OCI-LY1 (cell line): Measurements from ENCODE around the gene LRP5.

ENCODE experiments used
- H2AFZ ChIP-seq: fragments of 200-600 bp; sonication (generic), shearing (Covaris generic); 2 replicates; pipeline ENCODE4 v1.6.0; 2014; ENCODE audit warnings: antibody characterized with exemption, mild to moderate bottlenecking, low read length
- H3F3A ChIP-seq: fragments of 200-600 bp; sonication (generic), shearing (Covaris generic); 2 replicates; pipeline ENCODE4 v1.6.0; 2014; ENCODE audit warnings: mild to moderate bottlenecking, antibody characterized with exemption, low read length, moderate library complexity; ENCODE audit not compliant: insufficient read depth
- H3K27ac ChIP-seq: fragments of 200-600 bp; sonication (generic); 2 replicates; pipeline ENCODE4 v1.5.1; 2014; ENCODE audit warnings: low read length, mixed run types, mild to moderate bottlenecking, low read depth; ENCODE audit not compliant: poor library complexity, severe bottlenecking
- H3K27me3 ChIP-seq: fragments of 200-600 bp; sonication (generic); 2 replicates; pipeline ENCODE4 v1.6.0; 2014; ENCODE audit warnings: antibody characterized with exemption, mild to moderate bottlenecking, low read length, moderate library complexity; ENCODE audit not compliant: insufficient read depth
- H3K36me3 ChIP-seq: fragments of 200-600 bp; sonication (generic); 2 replicates; pipeline ENCODE4 v1.6.1; 2014; ENCODE audit warnings: mild to moderate bottlenecking, antibody characterized with exemption, low read length, moderate library complexity, mixed read lengths; ENCODE audit not compliant: insufficient read depth
- H3K4me1 ChIP-seq: fragments of 200-600 bp; sonication (generic); 2 replicates; pipeline ENCODE4 v1.5.1; 2014; ENCODE audit warnings: mild to moderate bottlenecking, low read length, moderate library complexity; ENCODE audit not compliant: insufficient read depth, severe bottlenecking
- H3K4me2 ChIP-seq: fragments of 200-600 bp; sonication (generic), shearing (Covaris generic); 2 replicates; pipeline ENCODE4 v1.6.1; 2014; ENCODE audit warnings: low read length
- H3K4me3 ChIP-seq: fragments of 200-600 bp; sonication (generic); 2 replicates; pipeline ENCODE4 v1.5.1; 2014; ENCODE audit warnings: low read length, low read depth, mild to moderate bottlenecking, mixed read lengths; ENCODE audit not compliant: poor library complexity, severe bottlenecking
- H3K79me2 ChIP-seq: fragments of 200-600 bp; shearing (Covaris generic); 2 replicates; pipeline ENCODE4 v1.6.1; 2016; ENCODE audit warnings: mixed run types, low read length, mixed read lengths; ENCODE audit not compliant: insufficient read depth
- H3K9ac ChIP-seq: fragments of 200-600 bp; sonication (generic), shearing (Covaris generic); 2 replicates; pipeline ENCODE4 v1.6.1; 2014; ENCODE audit warnings: mild to moderate bottlenecking, low read length, mixed read lengths
- H3K9me2 ChIP-seq: fragments of 200-600 bp; sonication (generic), shearing (Covaris generic); 2 replicates; pipeline ENCODE4 v1.6.1; 2014; ENCODE audit warnings: low read depth, mild to moderate bottlenecking, low read length, mixed read lengths
- H3K9me3 ChIP-seq: fragments of 200-600 bp; shearing (Covaris generic); 2 replicates; pipeline ENCODE4 v1.6.1; 2014; ENCODE audit warnings: low read length, mixed read lengths
- H4K20me1 ChIP-seq: fragments of 200-600 bp; sonication (generic), shearing (Covaris generic); 2 replicates; pipeline ENCODE4 v1.6.0; 2016; ENCODE audit warnings: mild to moderate bottlenecking, low read length; ENCODE audit not compliant: insufficient read depth
- EZH2 ChIP-seq: fragments of 200-600 bp; sonication (generic), shearing (Covaris generic); IDR thresholded peaks from 2 replicates; pipeline ENCODE4 v1.8.0; 2017; ENCODE audit warnings: borderline replicate concordance, mixed run types, mild to moderate bottlenecking, antibody characterized with exemption, low read length, moderate library complexity, mixed read lengths
- TF ChIP-seq, protein P1 (sequence below): fragments of 200-600 bp; sonication (generic), shearing (Covaris generic); IDR thresholded peaks from 2 replicates; pipeline ENCODE4 v1.5.1; 2017; ENCODE audit warnings: mild to moderate bottlenecking, antibody characterized with exemption, low read length, moderate library complexity, mixed read lengths

LRP5 gene

GRCh38 chr11:68317147-68317785 lies 4.9 kb downstream of the LRP5 start:
- Histone ChIP-seq H2AFZ (no peak overlapping the region), H3K4me1 (no peaks in the 10 kb centered on the region), H3K9me3 (no peaks in the 10 kb centered on the region), H3K4me2 (no peak overlapping the region), H3K27ac (no peak overlapping the region), H3K27me3 (peaks cover 9% of the 10 kb centered on the region; the same call in 1 of the 2 replicates), H3K9me2 (no peaks in the 10 kb centered on the region), H3K36me3 (no peaks in the 10 kb centered on the region), H3K79me2 (no peaks in the 10 kb centered on the region), H3F3A (no peaks in the 10 kb centered on the region), H3K9ac (no peak overlapping the region), H3K4me3 (no peak overlapping the region), H4K20me1 (no peaks in the 10 kb centered on the region)
- no peak for TF ChIP-seq EZH2
- TF ChIP-seq, protein P1, sequence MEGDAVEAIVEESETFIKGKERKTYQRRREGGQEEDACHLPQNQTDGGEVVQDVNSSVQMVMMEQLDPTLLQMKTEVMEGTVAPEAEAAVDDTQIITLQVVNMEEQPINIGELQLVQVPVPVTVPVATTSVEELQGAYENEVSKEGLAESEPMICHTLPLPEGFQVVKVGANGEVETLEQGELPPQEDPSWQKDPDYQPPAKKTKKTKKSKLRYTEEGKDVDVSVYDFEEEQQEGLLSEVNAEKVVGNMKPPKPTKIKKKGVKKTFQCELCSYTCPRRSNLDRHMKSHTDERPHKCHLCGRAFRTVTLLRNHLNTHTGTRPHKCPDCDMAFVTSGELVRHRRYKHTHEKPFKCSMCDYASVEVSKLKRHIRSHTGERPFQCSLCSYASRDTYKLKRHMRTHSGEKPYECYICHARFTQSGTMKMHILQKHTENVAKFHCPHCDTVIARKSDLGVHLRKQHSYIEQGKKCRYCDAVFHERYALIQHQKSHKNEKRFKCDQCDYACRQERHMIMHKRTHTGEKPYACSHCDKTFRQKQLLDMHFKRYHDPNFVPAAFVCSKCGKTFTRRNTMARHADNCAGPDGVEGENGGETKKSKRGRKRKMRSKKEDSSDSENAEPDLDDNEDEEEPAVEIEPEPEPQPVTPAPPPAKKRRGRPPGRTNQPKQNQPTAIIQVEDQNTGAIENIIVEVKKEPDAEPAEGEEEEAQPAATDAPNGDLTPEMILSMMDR, result no peak

DNA sequence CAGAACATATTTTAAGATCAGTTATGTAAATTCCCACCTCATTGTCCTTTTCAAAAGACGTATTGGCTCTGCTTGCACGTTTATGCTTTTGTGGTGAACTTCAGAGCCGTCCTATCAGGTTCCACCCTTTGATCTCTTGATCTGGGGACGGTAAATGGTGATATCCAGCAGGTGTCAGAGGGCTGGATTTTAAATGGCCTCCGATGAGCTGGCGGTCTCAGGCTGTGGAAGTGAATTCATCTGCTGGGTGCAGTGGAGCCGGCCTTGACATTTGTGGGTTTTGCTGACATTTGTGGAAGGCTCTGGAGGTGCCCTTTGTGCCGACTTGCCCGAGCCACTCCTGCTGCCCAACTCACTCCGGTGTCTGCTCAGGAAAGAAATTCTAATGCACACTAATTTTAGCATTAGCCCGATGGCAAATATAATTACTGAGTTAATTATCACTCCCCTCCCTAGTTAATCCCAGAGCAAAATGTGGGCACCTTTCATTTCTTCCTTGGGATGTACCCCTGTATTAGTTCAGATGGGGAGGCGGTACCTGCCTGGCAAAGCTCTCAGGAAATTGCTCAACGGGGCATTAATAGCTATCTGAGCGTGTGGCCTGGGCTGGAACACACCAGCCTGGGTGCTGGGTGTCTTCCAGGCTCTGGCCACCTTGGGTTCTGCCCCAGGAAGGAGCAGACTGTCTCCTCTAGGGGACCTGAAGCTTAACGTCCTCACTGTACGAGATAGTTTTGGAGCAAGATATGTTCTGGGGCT lies 9.1 kb downstream of the LRP5 start:
- Histone ChIP-seq H2AFZ (no peak overlapping the region), H3K4me3 (no peak overlapping the region), H3K9me3 (no peaks in the 10 kb centered on the region), H3K9me2 (no peaks in the 10 kb centered on the region), H3K9ac (no peak overlapping the region), H4K20me1 (no peaks in the 10 kb centered on the region), H3K79me2 (no peaks in the 10 kb centered on the region), H3K4me1 (no peaks in the 10 kb centered on the region), H3K27ac (no peak overlapping the region), H3K27me3 (no peaks in the 10 kb centered on the region), H3K4me2 (no peak overlapping the region), H3F3A (no peaks in the 10 kb centered on the region), H3K36me3 (no peaks in the 10 kb centered on the region)
- TF ChIP-seq, protein P1, result no peak
- TF ChIP-seq EZH2, result no peak

- Histone ChIP-seq H4K20me1 (no peaks in the 10 kb centered on the region), H3F3A (no peaks in the 10 kb centered on the region)
Measured at GRCh38 chr11:68322052-68322430, 9.7 kb downstream of the LRP5 start.

More at GRCh38 chr11:68322052-68322430, 9.7 kb downstream of the LRP5 start:
- Histone ChIP-seq H3K27ac (no peak overlapping the region), H3K9me3 (no peaks in the 10 kb centered on the region), H3K4me1 (no peaks in the 10 kb centered on the region), H3K79me2 (no peaks in the 10 kb centered on the region), H3K36me3 (no peaks in the 10 kb centered on the region), H2AFZ (no peak overlapping the region), H3K4me3 (no peak overlapping the region), H3K9me2 (no peaks in the 10 kb centered on the region), H3K4me2 (no peak overlapping the region), H3K27me3 (no peaks in the 10 kb centered on the region), H3K9ac (no peak overlapping the region)
- TF ChIP-seq, protein P1, result no peak
- no peak for TF ChIP-seq EZH2
